HepG2 (cell line): Measurements from ENCODE around the gene RNF8. TPM values are rescaled to one million over a fixed set of nuclear protein-coding genes. Genes with fewer than 3 reads are reported as not detected.

ENCODE experiments used
- ATAC-seq: fragments of 200-7000 bp; cut with Tn5 transposase; 3 replicates; pipeline ENCODE4 v1.9.1; 2020; ENCODE audit warnings: mild to moderate bottlenecking, moderate library complexity
- BruUV-seq: library from RNA; stranded (reverse); fragments of 400-500 nt; replicated peaks from 2 replicates; lab custom pipeline; 2021; lab: Mats Ljungman, UMichigan
- CTCF ChIA-PET: fragments of 300-600 bp; formaldehyde crosslinking; extraction: SDS; loops from one replicate; lab custom pipeline; 2021; ENCODE audit warnings: low total read pairs, inconsistent platforms, low intra/inter-chr PET ratio; lab: Yijun Ruan, JAX
- POLR2A ChIA-PET: fragments of 350-600 bp; sonication (Branson Sonifier 250); formaldehyde crosslinking; loops from one replicate; lab custom pipeline; 2020; ENCODE audit warnings: antibody characterized with exemption, inconsistent platforms; lab: Yijun Ruan, JAX
- DNase-seq: peaks from one replicate; pipeline ENCODE4 v3.0.0-alpha.2; 2015; ENCODE audit warnings: low spot score
- FAIRE-seq: peaks from 3 replicates; lab custom pipeline; 2011; peaks lifted over from hg19 to GRCh38; lab: Jason Lieb, UNC
- H2AFZ ChIP-seq: one replicate; pipeline ENCODE4 v1.6.1; 2011; ENCODE audit warnings: low read length, inconsistent platforms
- H3K27ac ChIP-seq: fragments of 300-600 bp; 3 replicates; pipeline ENCODE4 v1.8.0; 2011; ENCODE audit warnings: mixed run types, mild to moderate bottlenecking, mixed read lengths, low read length, inconsistent platforms; ENCODE audit not compliant: insufficient read depth; ENCODE audit errors: extremely low read length
- H3K27me3 ChIP-seq, 2 experiments: fragments of 200-600 bp in 1 of 2; 2 replicates in 1 of 2; 3 replicates in 1 of 2; pipeline versions ENCODE4 v1.6.0 to v1.8.0; 2011; ENCODE audit warnings: low read length in 2 of 2, mild to moderate bottlenecking in 2 of 2, moderate library complexity in 2 of 2, inconsistent platforms in 1 of 2; ENCODE audit not compliant: insufficient read depth in 2 of 2, control insufficient read depth in 1 of 2
- H3K36me3 ChIP-seq, 2 experiments: fragments of 200-600 bp in 1 of 2; replicated peaks in 1 of 2; 2 replicates in 1 of 2; 3 replicates in 1 of 2; pipeline versions ENCODE4 v1.5.1 to v1.8.0; 2011; ENCODE audit warnings: low read length in 2 of 2, inconsistent platforms in 1 of 2; ENCODE audit not compliant: insufficient read depth in 2 of 2, control insufficient read depth in 1 of 2
- H3K4me1 ChIP-seq: 2 replicates; pipeline ENCODE4 v1.5.1; 2012; ENCODE audit warnings: low read length, inconsistent platforms; ENCODE audit not compliant: insufficient read depth
- H3K4me2 ChIP-seq: 2 replicates; pipeline ENCODE4 v1.6.0; 2011; ENCODE audit warnings: low read depth, low read length, inconsistent platforms
- H3K4me3 ChIP-seq, 3 experiments: fragments of 200-600 bp in 1 of 3; sonication (generic), shearing (Covaris generic) in 1 of 3; replicated peaks in 1 of 3; 2 replicates each; pipeline ENCODE4 v1.5.1; 2011 to 2016; ENCODE audit warnings: low read length in 3 of 3, inconsistent platforms in 2 of 3, low read depth in 2 of 3, mild to moderate bottlenecking in 2 of 3, control low read depth in 1 of 3, mixed read lengths in 1 of 3; ENCODE audit not compliant: insufficient read depth in 1 of 3
- H3K79me2 ChIP-seq: one replicate; pipeline ENCODE4 v1.6.1; 2011; ENCODE audit warnings: low read length, inconsistent platforms; ENCODE audit not compliant: insufficient read depth
- H3K9ac ChIP-seq: 2 replicates; pipeline ENCODE4 v1.6.0; 2011; ENCODE audit warnings: mild to moderate bottlenecking, low read depth, low read length, inconsistent platforms; ENCODE audit not compliant: insufficient read depth
- H3K9me3 ChIP-seq: 2 replicates; pipeline ENCODE4 v1.5.1; 2012; ENCODE audit warnings: mild to moderate bottlenecking, low read length
- H4K20me1 ChIP-seq: 2 replicates; pipeline ENCODE4 v1.6.0; 2011; ENCODE audit warnings: inconsistent platforms, mild to moderate bottlenecking, low read length, moderate library complexity; ENCODE audit not compliant: insufficient read depth
- ATF3 ChIP-seq: sonication (generic); formaldehyde crosslinking; IDR thresholded peaks from 2 replicates; pipeline ENCODE4 v1.4.0; 2020; ENCODE audit warnings: missing genetic modification reagents
- FOSL1 ChIP-seq: sonication (generic); formaldehyde crosslinking; IDR thresholded peaks from 2 replicates; pipeline ENCODE4 v1.9.0; 2021; ENCODE audit warnings: missing genetic modification reagents, borderline replicate concordance
- MEIS1 ChIP-seq: sonication (generic); formaldehyde crosslinking; IDR thresholded peaks from 2 replicates; pipeline ENCODE4 v1.9.0; 2021; ENCODE audit warnings: mild to moderate bottlenecking, missing genetic modification reagents, moderate library complexity, borderline replicate concordance
- ONECUT2 ChIP-seq: sonication (generic); formaldehyde crosslinking; IDR thresholded peaks from 2 replicates; pipeline ENCODE4 v1.4.0; 2020; ENCODE audit warnings: missing genetic modification reagents
- POLR2AphosphoS2 ChIP-seq: IDR thresholded peaks from 2 replicates; pipeline ENCODE4 v1.6.1; 2011; ENCODE audit warnings: low read depth, low read length, improper control_type of control experiment
- SIX1 ChIP-seq: sonication (generic); formaldehyde crosslinking; IDR thresholded peaks from 2 replicates; pipeline ENCODE4 v1.4.0; 2020; ENCODE audit warnings: missing genetic modification reagents, borderline replicate concordance
- U2AF1 ChIP-seq: fragments of 200-400 bp; formaldehyde crosslinking; optimal IDR thresholded peaks from 2 replicates; pipeline ENCODE3; 2017; ENCODE audit warnings: mild to moderate bottlenecking, low read depth, low read length
- ZBTB20 ChIP-seq: sonication (generic); formaldehyde crosslinking; IDR thresholded peaks from 2 replicates; pipeline ENCODE4 v1.8.1; 2023; ENCODE audit warnings: missing genetic modification reagents, low read depth, mild to moderate bottlenecking, borderline replicate concordance
- ZFP36 ChIP-seq: fragments of 150-350 bp; IDR thresholded peaks from 2 replicates; pipeline ENCODE4 v1.6.1; 2018; ENCODE audit warnings: borderline replicate concordance, low read length, low read depth; ENCODE audit not compliant: partially characterized antibody
- ZGPAT ChIP-seq: IDR thresholded peaks from 2 replicates; pipeline ENCODE4 v1.6.1; 2016; ENCODE audit warnings: mild to moderate bottlenecking
- ZNF142 ChIP-seq: sonication (generic); formaldehyde crosslinking; IDR thresholded peaks from 2 replicates; pipeline ENCODE4 v1.4.0; 2020; ENCODE audit warnings: missing genetic modification reagents
- ZNF629 ChIP-seq: sonication (generic); formaldehyde crosslinking; conservative IDR thresholded peaks from 2 replicates; pipeline ENCODE4 v1.5.0; 2020; ENCODE audit warnings: missing genetic modification reagents
- WGBS: methylation state at CpG from one replicate; pipeline ENCODE4 v1.1.6; 2017; ENCODE audit warnings: low lambda C conversion rate; 5-methylcytosine and 5-hydroxymethylcytosine counted together
- in situ Hi-C: cut with HindIII; loops from 2 replicates; pipeline ENCODE4 v1.10.0; 2017; ENCODE audit warnings: low pct_unique_long_range_greater_than_20kb; ENCODE audit not compliant: extremely low pct_ligation_motif_present
- intact Hi-C: fragments of 100-400 bp; cut with micrococcal nuclease; formaldehyde crosslinking; loops from one replicate; pipeline ENCODE4 v1.10.0; 2022; ENCODE audit not compliant: unreplicated experiment
- polyA plus RNA-seq, 8 experiments: library from polyadenylated mRNA; depleted of rRNA in 3 of 8; stranded (reverse) in 7 of 8; unstranded in 1 of 8; fragments of >200 nt; fragmentation: Illumina TruSeq in 4 of 8; extraction: Trizol in 4 of 8; gene quantifications; 2 replicates each; pipeline versions ENCODE4 v1.2.1 to v1.2.3, GENCODE V29; 2011 to 2016; ENCODE audit warnings: low read depth in 4 of 8, missing spikeins in 1 of 8, mixed read lengths in 1 of 8; ENCODE audit not compliant: insufficient read depth in 1 of 8
- total RNA-seq, 5 experiments: library from RNA; depleted of rRNA; stranded (reverse); fragments of >200 nt; fragmentation: Illumina TruSeq; extraction: Trizol; gene quantifications; 2 replicates each; pipeline ENCODE4 v1.2.3, GENCODE V29; 2016; ENCODE audit warnings: low read depth in 1 of 5
- TF ChIP-seq, protein P1 (sequence below): sonication (generic); formaldehyde crosslinking; IDR thresholded peaks from 2 replicates; pipeline ENCODE4 v1.8.1; 2023; ENCODE audit warnings: mild to moderate bottlenecking, moderate library complexity, missing genetic modification reagents
- TF ChIP-seq, protein P2 (sequence below): sonication (generic); formaldehyde crosslinking; IDR thresholded peaks from 2 replicates; pipeline ENCODE4 v1.5.0; 2020; ENCODE audit warnings: missing genetic modification reagents

RNF8 gene
- total and polyA plus RNA-seq, 2 of the 13 experiments (the other 11 are each of a cell fraction or from before 2014, with no cell fraction given), result 21.8 to 47.6 TPM

DNA sequence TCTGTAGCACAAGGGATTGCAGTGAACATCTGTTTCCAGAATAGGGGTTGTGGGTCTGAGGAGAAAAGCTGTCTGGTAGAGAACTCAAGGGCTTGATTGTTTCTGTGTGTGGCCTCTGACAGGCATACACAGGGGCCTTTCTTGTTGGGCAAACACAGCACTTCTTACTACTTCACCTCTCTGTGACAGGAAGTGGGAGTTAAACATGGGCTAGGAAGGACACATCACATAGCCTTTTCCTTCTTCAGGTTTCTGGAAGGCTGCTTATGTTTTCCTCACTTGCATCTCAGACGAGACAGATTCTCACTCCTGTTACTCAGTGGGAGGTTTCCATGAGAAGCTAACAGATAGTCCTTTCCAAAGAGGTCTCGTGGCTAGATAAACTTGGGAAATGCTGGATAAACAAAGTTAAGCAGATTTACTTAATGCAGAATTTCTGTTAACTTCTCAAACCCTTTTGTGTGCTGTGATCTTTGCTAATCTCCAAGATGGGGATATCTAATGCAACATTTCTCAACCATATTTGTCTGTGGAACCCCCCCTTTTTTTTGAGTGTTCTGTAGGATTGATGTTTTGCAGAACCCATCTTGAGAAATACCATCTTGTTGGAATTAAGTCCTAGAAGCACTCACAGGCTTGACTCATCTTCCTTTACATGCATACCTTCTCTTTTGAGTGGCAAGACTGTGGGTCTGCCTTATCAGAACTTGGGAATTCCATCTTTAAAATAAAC lies 41.9 kb upstream of the RNF8 start:
- H3K9me3 ChIP-seq, result no peaks in the 10 kb centered on the region
- H3K36me3 ChIP-seq, result peaks cover 21 to 52% of the 10 kb centered on the region in 2 experiments
- ChIA-PET CTCF (no interaction called here), POLR2A (no interaction called here)
- no peak overlapping the region for H3K27ac ChIP-seq
- FAIRE-seq (peak; percentile 18), ATAC-seq (no peak; the same call in 2 of the 3 replicates), DNase-seq (no peak)
- 98% methylated on average over 2 of the region's 2 CpGs for WGBS
- H3K4me2 ChIP-seq, result no peak overlapping the region
- H3K4me1 ChIP-seq, result no peaks in the 10 kb centered on the region
- BruUV-seq, result no TSS peak
- in situ Hi-C loops, result no loop called here
- intact Hi-C loops, result no loop called here
- no peaks in the 10 kb centered on the region for H3K79me2 ChIP-seq
- no peaks in the 10 kb centered on the region for H3K27me3 ChIP-seq
- H4K20me1 ChIP-seq, result no peaks in the 10 kb centered on the region
- H3K4me3 ChIP-seq, result no peak overlapping the region
- no peak overlapping the region for H2AFZ ChIP-seq
- no peak overlapping the region for H3K9ac ChIP-seq
- TF ChIP-seq ONECUT2 (CRISPR knock-in tag) (no peak), ZFP36 (no peak), FOSL1 (no peak), ZGPAT (CRISPR knock-in tag) (no peak), MEIS1 (CRISPR knock-in tag) (no peak), ZBTB20 (CRISPR knock-in tag) (no peak), ZNF142 (CRISPR knock-in tag) (no peak), ZNF629 (CRISPR knock-in tag) (no peak), POLR2AphosphoS2 (no peak), U2AF1 (no peak), SIX1 (CRISPR knock-in tag) (no peak), ATF3 (no peak)
- TF ChIP-seq, protein P1, sequence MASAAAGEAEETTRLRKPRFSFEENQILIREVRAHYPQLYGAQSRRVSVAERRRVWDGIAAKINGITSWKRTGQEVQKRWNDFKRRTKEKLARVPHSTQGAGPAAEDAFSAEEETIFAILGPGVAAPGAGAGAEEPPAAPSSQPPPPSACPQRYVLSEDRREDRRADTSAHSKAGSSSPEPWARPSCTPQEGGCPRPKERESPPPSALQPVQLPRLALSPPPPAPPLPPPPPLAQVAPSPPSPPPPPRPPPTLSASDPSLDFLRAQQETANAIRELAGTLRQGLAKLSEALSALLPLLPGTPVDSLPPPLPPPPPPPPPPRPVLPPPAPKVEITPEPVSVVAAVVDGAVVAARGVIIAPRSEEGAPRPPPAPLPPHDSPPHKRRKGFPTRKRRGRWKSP (CRISPR knock-in tag), result no peak
- TF ChIP-seq, protein P2, sequence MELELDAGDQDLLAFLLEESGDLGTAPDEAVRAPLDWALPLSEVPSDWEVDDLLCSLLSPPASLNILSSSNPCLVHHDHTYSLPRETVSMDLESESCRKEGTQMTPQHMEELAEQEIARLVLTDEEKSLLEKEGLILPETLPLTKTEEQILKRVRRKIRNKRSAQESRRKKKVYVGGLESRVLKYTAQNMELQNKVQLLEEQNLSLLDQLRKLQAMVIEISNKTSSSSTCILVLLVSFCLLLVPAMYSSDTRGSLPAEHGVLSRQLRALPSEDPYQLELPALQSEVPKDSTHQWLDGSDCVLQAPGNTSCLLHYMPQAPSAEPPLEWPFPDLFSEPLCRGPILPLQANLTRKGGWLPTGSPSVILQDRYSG (CRISPR knock-in tag), result no peak
